Large intestine (tissue), 3 donors: ENCODE measurements around the gene CLASP2. TPM values are rescaled to one million over a fixed set of nuclear protein-coding genes. Genes with fewer than 3 reads are reported as not detected.

ENCODE experiments used
- DNase-seq, 2 donors: peaks; one replicate each; pipeline versions ENCODE4 v3.0.0 to v3.0.0-alpha.2; 2013
- H3K27ac ChIP-seq: one replicate; pipeline ENCODE4 v1.5.1; 2013; ENCODE audit warnings: low read length
- H3K27me3 ChIP-seq: 2 replicates; pipeline ENCODE4 v1.6.1; 2013; ENCODE audit warnings: low read length; ENCODE audit not compliant: control insufficient read depth, insufficient read depth
- H3K36me3 ChIP-seq: 2 replicates; pipeline ENCODE4 v1.6.1; 2013; ENCODE audit warnings: low read length; ENCODE audit not compliant: control insufficient read depth, insufficient read depth
- H3K4me1 ChIP-seq: one replicate; pipeline ENCODE4 v1.6.1; 2013; ENCODE audit warnings: low read length; ENCODE audit not compliant: control insufficient read depth, insufficient read depth
- H3K4me3 ChIP-seq: one replicate; pipeline ENCODE4 v1.5.1; 2013; ENCODE audit warnings: low read length
- H3K9me3 ChIP-seq: one replicate; pipeline ENCODE4 v1.6.1; 2013; ENCODE audit warnings: mild to moderate bottlenecking, low read depth, low read length, moderate library complexity; ENCODE audit not compliant: control insufficient read depth
- WGBS: methylation state at CpG from one replicate; pipeline ENCODE4 v1.1.5; 2013; ENCODE audit warnings: low lambda C conversion rate; ENCODE audit not compliant: insufficient coverage; 5-methylcytosine and 5-hydroxymethylcytosine counted together
- polyA plus RNA-seq: library from polyadenylated mRNA; unstranded; fragments of 120-200 nt; gene quantifications from one replicate; pipeline ENCODE4 v1.2.1, GENCODE V29; 2013

Gene CLASP2
- polyA plus RNA-seq, 1 donor, result 56.2 TPM

DNA sequence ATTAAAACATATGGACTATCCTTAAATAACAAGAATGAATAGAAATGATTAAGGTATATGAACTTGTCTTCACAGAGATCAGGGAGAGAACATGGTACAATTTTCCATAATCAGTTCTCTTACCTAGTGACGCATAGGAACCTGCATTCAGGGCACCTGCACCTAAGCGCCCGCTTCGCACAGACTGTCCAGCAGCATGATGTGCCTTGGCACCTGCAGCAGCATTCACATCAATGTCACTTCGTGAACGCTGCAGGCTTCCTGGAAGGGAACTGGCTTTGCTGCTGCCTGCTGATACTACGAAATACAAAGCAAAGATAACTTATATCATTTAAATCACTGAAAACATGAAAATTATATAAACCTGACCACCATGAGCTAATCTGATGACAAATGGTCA, 115.2 kb downstream of the CLASP2 start:
- peaks cover 42% of the 10 kb centered on the region for H3K36me3 ChIP-seq
- H3K4me3 ChIP-seq, result no peak overlapping the region
- no peak for DNase-seq
- H3K27me3 ChIP-seq, result no peaks in the 10 kb centered on the region
- WGBS, result 100% methylated on average over 1 of the region's 7 CpGs
- H3K4me1 ChIP-seq, result no peaks in the 10 kb centered on the region
- no peak overlapping the region for H3K27ac ChIP-seq
- no peaks in the 10 kb centered on the region for H3K9me3 ChIP-seq

- DNase-seq, result no peak
Observed at GRCh38 chr3:33597257-33597689, 120.8 kb downstream of the CLASP2 start.

GRCh38 chr3:33592999-33593398, 125.1 kb downstream of the CLASP2 start:
- no peak for DNase-seq
- Histone ChIP-seq H3K27ac (no peak overlapping the region), H3K4me3 (no peak overlapping the region), H3K36me3 (peaks cover 25% of the 10 kb centered on the region), H3K27me3 (no peaks in the 10 kb centered on the region), H3K4me1 (no peaks in the 10 kb centered on the region), H3K9me3 (no peaks in the 10 kb centered on the region)
- WGBS, result 100% methylated on average over 1 of the region's 1 CpG

More at GRCh38 chr3:33597257-33597689, 120.8 kb downstream of the CLASP2 start:
- H3K4me1 ChIP-seq, result no peaks in the 10 kb centered on the region
- no peaks in the 10 kb centered on the region for H3K27me3 ChIP-seq
- H3K9me3 ChIP-seq, result no peaks in the 10 kb centered on the region
- H3K4me3 ChIP-seq, result no peak overlapping the region
- peaks cover 15% of the 10 kb centered on the region for H3K36me3 ChIP-seq
- WGBS, result no CpG with 5 or more reads among the region's 2 CpGs
- peak overlapping the region; percentile 39 for H3K27ac ChIP-seq

DNA sequence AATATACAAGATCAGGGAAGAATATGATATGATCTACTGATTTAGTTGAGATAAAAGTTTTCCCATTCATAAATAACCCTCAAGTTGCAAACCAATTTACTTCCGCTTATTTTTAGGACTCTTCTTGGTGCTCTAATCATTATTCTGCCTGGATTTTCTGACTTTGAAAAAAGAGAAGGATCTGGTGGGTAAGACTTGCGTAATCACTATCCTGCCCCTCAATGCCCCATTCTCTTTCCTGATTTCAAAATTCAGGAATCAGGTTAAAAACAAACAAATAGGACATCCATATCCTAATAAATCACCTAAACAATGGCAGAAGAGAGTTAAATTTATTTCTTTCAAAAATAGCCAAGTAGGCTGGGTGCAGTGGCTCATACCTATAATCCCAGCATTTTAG, 127.5 kb downstream of the CLASP2 start:
- H3K9me3 ChIP-seq, result no peaks in the 10 kb centered on the region
- no peak overlapping the region for H3K4me3 ChIP-seq
- H3K36me3 ChIP-seq, result peaks cover 26% of the 10 kb centered on the region
- H3K27ac ChIP-seq, result no peak overlapping the region
- no peak for DNase-seq
- no peaks in the 10 kb centered on the region for H3K27me3 ChIP-seq
- H3K4me1 ChIP-seq, result no peaks in the 10 kb centered on the region
- 100% methylated on average over 1 of the region's 2 CpGs for WGBS

- no peak overlapping the region for H3K27ac ChIP-seq
- H3K9me3 ChIP-seq, result no peaks in the 10 kb centered on the region
- DNase-seq, result no peak
- H3K4me1 ChIP-seq, result no peaks in the 10 kb centered on the region
- H3K36me3 ChIP-seq, result peaks cover 35% of the 10 kb centered on the region
- WGBS, result no CpG with 5 or more reads among the region's 3 CpGs
- H3K27me3 ChIP-seq, result no peaks in the 10 kb centered on the region
- no peak overlapping the region for H3K4me3 ChIP-seq
Observed at GRCh38 chr3:33586402-33586801, 131.7 kb downstream of the CLASP2 start.

DNA sequence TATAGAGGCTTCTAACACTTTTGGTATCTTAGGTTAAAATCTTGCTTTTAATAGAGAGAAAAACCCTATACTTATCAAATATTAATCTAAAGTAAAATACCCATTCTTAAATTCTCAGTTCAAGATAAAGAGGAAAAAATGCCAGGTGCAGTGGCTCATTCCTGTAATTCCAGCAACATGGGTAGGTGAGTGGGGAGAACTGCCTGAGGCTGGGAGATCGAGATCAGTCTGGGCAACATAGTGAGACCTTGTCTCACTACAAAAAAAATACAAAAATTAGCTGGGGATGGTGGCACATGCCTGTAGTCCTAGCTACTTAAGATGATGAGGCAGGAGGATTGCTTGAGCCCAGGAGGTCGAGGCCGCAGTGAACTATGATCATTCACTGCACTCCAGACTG, 135.8 kb downstream of the CLASP2 start:
- DNase-seq, result no peak
- no peak overlapping the region for H3K27ac ChIP-seq
- H3K27me3 ChIP-seq, result no peaks in the 10 kb centered on the region
- no CpG with 5 or more reads among the region's 3 CpGs for WGBS
- peaks cover 23% of the 10 kb centered on the region for H3K36me3 ChIP-seq
- H3K4me1 ChIP-seq, result peaks cover 7% of the 10 kb centered on the region
- H3K9me3 ChIP-seq, result no peaks in the 10 kb centered on the region
- no peak overlapping the region for H3K4me3 ChIP-seq

DNA sequence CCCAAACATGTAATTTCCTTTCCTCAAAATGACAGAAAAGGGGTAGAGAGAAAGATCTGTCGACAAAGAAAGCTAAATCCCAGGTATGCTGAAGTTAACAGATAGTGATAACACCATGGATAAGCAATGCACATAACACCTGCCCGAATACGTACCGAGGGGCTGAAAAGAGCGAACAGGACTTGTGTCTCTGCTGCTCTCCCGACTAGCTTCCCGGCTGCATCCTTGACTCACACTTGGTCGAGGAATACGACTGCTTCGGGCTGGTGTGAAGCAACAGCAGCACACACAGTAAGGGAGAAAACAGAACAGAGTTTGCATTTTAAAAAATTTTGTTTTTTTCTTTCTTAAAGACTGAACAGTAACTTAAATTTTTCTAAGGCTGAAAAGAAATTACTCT, 136.4 kb downstream of the CLASP2 start:
- WGBS, result no CpG with 5 or more reads among the region's 10 CpGs
- Histone ChIP-seq H3K4me3 (no peak overlapping the region), H3K4me1 (peaks cover 7% of the 10 kb centered on the region), H3K27me3 (no peaks in the 10 kb centered on the region), H3K27ac (no peak overlapping the region), H3K36me3 (peaks cover 21% of the 10 kb centered on the region), H3K9me3 (no peaks in the 10 kb centered on the region)
- no peak for DNase-seq

- no CpG with 5 or more reads among the region's 2 CpGs for WGBS
Observed at GRCh38 chr3:33579840-33580239, 138.2 kb downstream of the CLASP2 start.

GRCh38 chr3:33579178-33579510, 138.9 kb downstream of the CLASP2 start:
- H3K4me3 ChIP-seq, result no peak overlapping the region
- H3K27me3 ChIP-seq, result no peaks in the 10 kb centered on the region
- H3K27ac ChIP-seq, result peak overlapping the region; percentile 66
- H3K9me3 ChIP-seq, result no peaks in the 10 kb centered on the region
- DNase-seq, result no peak
- WGBS, result no CpG with 5 or more reads among the region's 1 CpG
- H3K36me3 ChIP-seq, result peaks cover 19% of the 10 kb centered on the region
- peaks cover 7% of the 10 kb centered on the region for H3K4me1 ChIP-seq

More at GRCh38 chr3:33579840-33580239, 138.2 kb downstream of the CLASP2 start:
- peak overlapping the region; percentile 55 for H3K27ac ChIP-seq
- H3K36me3 ChIP-seq, result peaks cover 24% of the 10 kb centered on the region
- H3K9me3 ChIP-seq, result no peaks in the 10 kb centered on the region
- H3K4me3 ChIP-seq, result no peak overlapping the region
- H3K27me3 ChIP-seq, result no peaks in the 10 kb centered on the region
- no peak for DNase-seq
- peaks cover 7% of the 10 kb centered on the region for H3K4me1 ChIP-seq

DNA sequence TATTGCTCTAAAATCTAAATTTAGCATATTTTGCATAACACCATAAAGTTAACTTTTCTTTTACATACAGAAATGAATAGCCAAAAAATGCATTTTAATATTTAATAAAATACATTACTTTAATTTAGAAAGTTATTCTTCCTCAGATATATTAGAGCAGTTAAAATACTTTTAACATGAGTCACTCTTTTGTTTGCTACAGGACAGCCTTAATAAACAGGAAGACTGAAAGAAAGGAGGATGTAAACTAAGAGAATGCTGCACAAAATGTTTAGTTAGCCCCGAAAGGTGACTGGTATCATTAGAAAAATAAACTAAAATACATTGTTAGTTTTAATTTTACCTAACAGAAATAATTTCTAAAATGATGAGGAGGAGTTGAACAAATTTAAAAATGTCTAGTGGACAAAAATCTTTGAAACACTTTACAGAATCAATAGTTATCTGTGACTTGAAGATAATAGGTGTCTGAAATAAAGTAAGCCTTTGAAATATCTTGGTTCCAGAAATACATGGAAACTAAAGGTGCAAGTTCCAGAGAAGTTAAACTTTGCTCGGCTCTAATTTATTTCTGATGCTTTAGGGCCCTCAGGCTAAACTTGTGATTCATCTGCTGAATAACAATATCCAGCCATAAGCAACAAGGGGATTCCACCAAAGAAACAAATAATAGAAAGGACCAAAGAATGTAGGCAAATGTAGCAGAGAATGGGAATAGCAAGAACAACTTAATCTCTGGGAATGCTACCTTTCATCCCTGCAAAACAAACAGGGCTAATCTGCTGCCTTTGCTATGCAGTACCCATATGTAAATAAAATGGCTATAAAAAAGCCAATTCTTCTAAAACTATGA, 139.5 kb downstream of the CLASP2 start:
- H3K27ac ChIP-seq, result peak overlapping the region; percentile 66

DNA sequence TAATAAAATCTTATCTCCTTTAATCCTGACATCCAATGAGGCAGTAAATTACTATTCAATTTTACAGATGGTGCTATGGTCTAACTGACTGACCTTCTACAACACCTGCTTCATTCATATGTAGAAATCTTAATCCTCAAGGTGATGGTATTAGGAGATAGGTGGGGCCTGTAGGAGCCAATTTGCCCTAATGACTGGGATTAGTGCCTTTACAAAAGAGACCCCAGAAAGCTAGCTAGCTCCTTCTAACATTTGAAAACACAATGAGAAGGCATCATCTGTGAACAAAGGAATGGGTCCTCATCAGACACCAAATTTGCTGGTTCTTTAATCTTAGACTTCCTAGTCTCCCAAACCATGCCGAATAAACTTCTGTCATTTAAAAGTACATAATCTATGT, 140.5 kb downstream of the CLASP2 start:
- H3K4me1 ChIP-seq, result peaks cover 7% of the 10 kb centered on the region
- DNase-seq, result no peak
- H3K9me3 ChIP-seq, result no peaks in the 10 kb centered on the region
- H3K27ac ChIP-seq, result no peak overlapping the region
- no peak overlapping the region for H3K4me3 ChIP-seq
- 80% methylated on average over 1 of the region's 1 CpG for WGBS
- no peaks in the 10 kb centered on the region for H3K27me3 ChIP-seq
- H3K36me3 ChIP-seq, result peaks cover 17% of the 10 kb centered on the region

More for the DNA sequence above, 139.5 kb downstream of the CLASP2 start:
- 20% methylated on average over 1 of the region's 2 CpGs for WGBS
- H3K4me3 ChIP-seq, result no peak overlapping the region
- H3K4me1 ChIP-seq, result peaks cover 7% of the 10 kb centered on the region
- DNase-seq, result peak in 1 of 2 donors; percentile 58
- peaks cover 18% of the 10 kb centered on the region for H3K36me3 ChIP-seq
- H3K9me3 ChIP-seq, result no peaks in the 10 kb centered on the region
- H3K27me3 ChIP-seq, result no peaks in the 10 kb centered on the region
